ENCODE measurements around the gene PKNOX2.

The PKNOX2 gene

GRCh38 chr11:125435461-125436238 lies 271.1 kb downstream of the PKNOX2 start:
- DNase-seq (ENCODE audit: insufficient read length, low spot score) (no peak), FAIRE-seq (no peak)
- no peak for TF ChIP-seq CTCF (IDR thresholded peaks at IDR 0.05; ENCODE audit: insufficient read depth, missing control alignments)

- no peak for TF ChIP-seq CTCF (IDR thresholded peaks at IDR 0.05; ENCODE audit: insufficient read depth, missing control alignments)
- no peak for FAIRE-seq
- DNase-seq (ENCODE audit: insufficient read length, low spot score): no peak
Measured at GRCh38 chr11:125441648-125442410, 277.3 kb downstream of the PKNOX2 start.

GRCh38 chr11:125442946-125443345 lies 278.4 kb downstream of the PKNOX2 start:
- FAIRE-seq: no peak
- no peak for TF ChIP-seq CTCF (IDR thresholded peaks at IDR 0.05; ENCODE audit: insufficient read depth, missing control alignments)
- no peak for DNase-seq (ENCODE audit: insufficient read length, low spot score)

GRCh38 chr11:125443767-125444311 lies 279.3 kb downstream of the PKNOX2 start:
- DNase-seq (ENCODE audit: insufficient read length, low spot score): no peak
- no peak for TF ChIP-seq CTCF (IDR thresholded peaks at IDR 0.05; ENCODE audit: insufficient read depth, missing control alignments)
- FAIRE-seq: no peak

GRCh38 chr11:125445731-125446130 lies 281.2 kb downstream of the PKNOX2 start:
- TF ChIP-seq CTCF (IDR thresholded peaks at IDR 0.05; ENCODE audit: insufficient read depth, missing control alignments): no peak
- no peak for DNase-seq (ENCODE audit: insufficient read length, low spot score)
- no peak for FAIRE-seq

- no peak for TF ChIP-seq CTCF (IDR thresholded peaks at IDR 0.05; ENCODE audit: insufficient read depth, missing control alignments)
- DNase-seq (ENCODE audit: insufficient read length, low spot score): no peak
- no peak for FAIRE-seq
Measured at GRCh38 chr11:125446279-125446678, 281.7 kb downstream of the PKNOX2 start.

Measured in D721Med (cell line).